ENCODE results near the gene ERICH6.

DNA sequence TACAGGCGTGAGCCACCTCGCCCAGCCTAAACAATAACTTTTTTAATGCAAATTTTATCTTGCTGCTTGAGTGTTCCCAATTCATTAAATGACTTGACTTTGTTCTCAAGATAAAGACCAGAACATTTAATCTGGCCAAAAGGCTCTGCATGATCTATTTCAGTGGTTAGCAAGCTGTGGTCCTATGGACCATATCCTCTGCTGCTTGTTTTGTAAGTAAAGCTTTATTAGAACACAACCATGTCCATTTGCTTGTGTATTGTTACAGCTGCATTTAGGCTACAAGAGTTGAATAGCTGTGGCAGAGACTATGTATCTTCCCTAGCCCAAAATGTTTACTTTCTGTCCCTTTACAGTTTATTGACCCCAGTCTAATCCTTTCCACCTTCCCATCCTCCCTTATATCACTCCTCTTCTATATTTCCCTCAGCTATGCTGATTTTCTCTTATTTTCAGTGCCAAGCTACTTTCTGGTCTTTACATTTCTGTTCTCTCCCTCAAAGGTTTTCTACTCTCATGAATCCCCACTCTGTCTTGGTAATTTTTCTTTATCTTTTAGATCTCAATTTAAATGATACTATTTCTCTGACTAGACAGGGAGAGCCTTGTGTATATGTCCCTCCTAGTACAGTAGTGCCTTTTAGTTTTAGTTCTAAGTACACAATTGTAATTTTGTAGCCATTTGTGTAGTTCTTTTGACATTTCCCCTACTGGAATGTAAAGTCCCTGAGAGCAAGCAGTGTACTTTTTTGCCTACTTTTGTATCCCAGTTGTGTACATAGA is 77.4 kb downstream of the ERICH6 start:
- TF ChIP-seq, protein P1, sequence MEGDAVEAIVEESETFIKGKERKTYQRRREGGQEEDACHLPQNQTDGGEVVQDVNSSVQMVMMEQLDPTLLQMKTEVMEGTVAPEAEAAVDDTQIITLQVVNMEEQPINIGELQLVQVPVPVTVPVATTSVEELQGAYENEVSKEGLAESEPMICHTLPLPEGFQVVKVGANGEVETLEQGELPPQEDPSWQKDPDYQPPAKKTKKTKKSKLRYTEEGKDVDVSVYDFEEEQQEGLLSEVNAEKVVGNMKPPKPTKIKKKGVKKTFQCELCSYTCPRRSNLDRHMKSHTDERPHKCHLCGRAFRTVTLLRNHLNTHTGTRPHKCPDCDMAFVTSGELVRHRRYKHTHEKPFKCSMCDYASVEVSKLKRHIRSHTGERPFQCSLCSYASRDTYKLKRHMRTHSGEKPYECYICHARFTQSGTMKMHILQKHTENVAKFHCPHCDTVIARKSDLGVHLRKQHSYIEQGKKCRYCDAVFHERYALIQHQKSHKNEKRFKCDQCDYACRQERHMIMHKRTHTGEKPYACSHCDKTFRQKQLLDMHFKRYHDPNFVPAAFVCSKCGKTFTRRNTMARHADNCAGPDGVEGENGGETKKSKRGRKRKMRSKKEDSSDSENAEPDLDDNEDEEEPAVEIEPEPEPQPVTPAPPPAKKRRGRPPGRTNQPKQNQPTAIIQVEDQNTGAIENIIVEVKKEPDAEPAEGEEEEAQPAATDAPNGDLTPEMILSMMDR (IDR thresholded peaks at IDR 0.05; ENCODE audit: low read depth, low read length): no peak
- no peak for TF ChIP-seq EZH2phosphoT487 (IDR thresholded peaks at IDR 0.05; ENCODE audit: low read depth)

All from OCI-LY3 (cell line).